Measurements from ENCODE around the gene UBA7. TPM values are rescaled to one million over a fixed set of nuclear protein-coding genes. Genes with fewer than 3 reads are reported as not detected.

The UBA7 gene
- total RNA-seq, 1 experiment from 2014 or later = 26.3 TPM

- TF ChIP-seq CTCF (IDR thresholded peaks at IDR 0.05; ENCODE audit: unreplicated experiment) = no peak
- CTCF ChIA-PET = interaction anchor here (0.7 to 2.5 kb wide), 13 partner anchors 10 to 263 kb away, joined by 3 to 17 read pairs (median 5); partner anchors contain the start of genes MON1A, MST1R and UBA7
- no TSS peak for BruUV-seq (replicated peaks)
- Mint-ChIP-seq H3K4me3 (ENCODE audit: low read depth, unreplicated experiment) (peak overlapping the region; percentile 63), H3K36me3 (ENCODE audit: insufficient read depth, unreplicated experiment) (peaks cover 12% of the 10 kb centered on the region), H3K4me1 (ENCODE audit: low read depth, unreplicated experiment) (peaks cover 12% of the 10 kb centered on the region), H3K27me3 (ENCODE audit: unreplicated experiment) (peaks cover 39% of the 10 kb centered on the region), H3K27ac (ENCODE audit: unreplicated experiment) (no peak overlapping the region), H3K9me3 (ENCODE audit: low read depth, unreplicated experiment) (no peaks in the 10 kb centered on the region)
- intact Hi-C loops (cut with micrococcal nuclease; ENCODE audit: unreplicated experiment) = loop anchor here (5.0 kb wide), 2 partner anchors 34 to 104 kb away; no protein-coding TSS in a partner anchor
- DNase-seq = no peak
Measured at GRCh38 chr3:49803465-49804140, 10.2 kb downstream of the UBA7 start.

- no peaks in the 10 kb centered on the region for H3K9me3 Mint-ChIP-seq (ENCODE audit: low read depth, unreplicated experiment)
- TF ChIP-seq CTCF (IDR thresholded peaks at IDR 0.05; ENCODE audit: unreplicated experiment) = peak; percentile 76
- BruUV-seq (replicated peaks) = no TSS peak
- CTCF ChIA-PET = interaction anchor here (0.6 to 2.5 kb wide), 16 partner anchors 11 to 350 kb away, joined by 3 to 17 read pairs (median 5); partner anchors contain the start of genes MON1A, MST1R and UBA7
- intact Hi-C loops (cut with micrococcal nuclease; ENCODE audit: unreplicated experiment) = loop anchor here (5.0 kb wide), 2 partner anchors 34 to 104 kb away; no protein-coding TSS in a partner anchor
- peak within 1 kb of the TSS; percentile 63 for H3K4me3 Mint-ChIP-seq (ENCODE audit: low read depth, unreplicated experiment)
- H3K36me3 Mint-ChIP-seq (ENCODE audit: insufficient read depth, unreplicated experiment) = peaks cover 12% of the 10 kb centered on the region
- peak; percentile 88 for DNase-seq
- peaks cover 12% of the 10 kb centered on the region for H3K4me1 Mint-ChIP-seq (ENCODE audit: low read depth, unreplicated experiment)
- peak within 1 kb of the TSS; percentile 2 for H3K27ac Mint-ChIP-seq (ENCODE audit: unreplicated experiment)
- peaks cover 39% of the 10 kb centered on the region for H3K27me3 Mint-ChIP-seq (ENCODE audit: unreplicated experiment)
Measured at GRCh38 chr3:49802719-49803464, 10.9 kb downstream of the UBA7 start, which contains the start of gene INKA1. Gene INKA1, plus strand, starts transcription at chr3:49803261. Its CDS starts 132 bp downstream, at chr3:49803393.

- Mint-ChIP-seq H3K27me3 (ENCODE audit: unreplicated experiment) (peaks cover 39% of the 10 kb centered on the region), H3K4me1 (ENCODE audit: low read depth, unreplicated experiment) (peaks cover 12% of the 10 kb centered on the region), H3K27ac (ENCODE audit: unreplicated experiment) (no peak overlapping the region), H3K4me3 (ENCODE audit: low read depth, unreplicated experiment) (no peak overlapping the region), H3K36me3 (ENCODE audit: insufficient read depth, unreplicated experiment) (peaks cover 12% of the 10 kb centered on the region), H3K9me3 (ENCODE audit: low read depth, unreplicated experiment) (no peaks in the 10 kb centered on the region)
- no peak for TF ChIP-seq CTCF (IDR thresholded peaks at IDR 0.05; ENCODE audit: unreplicated experiment)
- DNase-seq = no peak
- intact Hi-C loops (cut with micrococcal nuclease; ENCODE audit: unreplicated experiment) = loop anchor here (5.0 kb wide), 2 partner anchors 36 to 106 kb away; no protein-coding TSS in a partner anchor
- CTCF ChIA-PET = interaction anchor here (0.5 to 1.0 kb wide), 2 partner anchors 15 to 21 kb away, joined by 3 to 7 read pairs; partner anchors contain the start of gene IP6K1
- no TSS peak for BruUV-seq (replicated peaks)
Measured at GRCh38 chr3:49801160-49801559, 12.6 kb downstream of the UBA7 start.

- intact Hi-C loops (cut with micrococcal nuclease; ENCODE audit: unreplicated experiment) = loop anchor here (5.0 kb wide), 2 partner anchors 38 to 108 kb away; no protein-coding TSS in a partner anchor
- H3K4me1 Mint-ChIP-seq (ENCODE audit: low read depth, unreplicated experiment) = peaks cover 12% of the 10 kb centered on the region
- CTCF ChIA-PET = no interaction called here
- no peaks in the 10 kb centered on the region for H3K9me3 Mint-ChIP-seq (ENCODE audit: low read depth, unreplicated experiment)
- BruUV-seq (replicated peaks) = no TSS peak
- peak; percentile 54 for DNase-seq
- H3K27me3 Mint-ChIP-seq (ENCODE audit: unreplicated experiment) = peaks cover 29% of the 10 kb centered on the region
- no peak within 1 kb of the TSS for H3K4me3 Mint-ChIP-seq (ENCODE audit: low read depth, unreplicated experiment)
- no peak within 1 kb of the TSS for H3K27ac Mint-ChIP-seq (ENCODE audit: unreplicated experiment)
- peaks cover 12% of the 10 kb centered on the region for H3K36me3 Mint-ChIP-seq (ENCODE audit: insufficient read depth, unreplicated experiment)
- TF ChIP-seq CTCF (IDR thresholded peaks at IDR 0.05; ENCODE audit: unreplicated experiment) = no peak
Measured at GRCh38 chr3:49799761-49800160, 14.0 kb downstream of the UBA7 start, which contains the start of gene CDHR4. Gene CDHR4, minus strand, starts transcription at chr3:49799873. Its CDS starts 61 bp downstream, at chr3:49799812.
